GM12878 (cell line): ENCODE data around the gene OSER1. TPM values are rescaled to one million over a fixed set of nuclear protein-coding genes. Genes with fewer than 3 reads are reported as not detected.

Experiments used
- ATAC-seq: fragments of 200-7000 bp; cut with Tn5 transposase; 3 replicates; pipeline ENCODE4 v1.9.1; 2020; ENCODE audit warnings: mild to moderate bottlenecking, moderate library complexity
- BruUV-seq: library from RNA; stranded (reverse); fragments of 400-500 nt; replicated peaks from 2 replicates; lab custom pipeline; 2021; lab: Mats Ljungman, UMichigan
- CTCF ChIA-PET: fragments of 300-600 bp; sonication (Branson Sonifier 250); formaldehyde crosslinking; extraction: SDS; loops from one replicate; lab custom pipeline; 2021; ENCODE audit warnings: inconsistent platforms; lab: Yijun Ruan, JAX
- POLR2A ChIA-PET: fragments of 350-600 bp; formaldehyde crosslinking; extraction: SDS; loops from one replicate; lab custom pipeline; 2021; ENCODE audit warnings: inconsistent platforms; lab: Charles Lee
- RAD21 ChIA-PET: fragments of 300-600 bp; sonication (Branson Sonifier 250); formaldehyde crosslinking; loops from one replicate; lab custom pipeline; 2023; ENCODE audit warnings: antibody characterized with exemption; ENCODE audit not compliant: unreplicated experiment; lab: Charles Lee
- SMC1A ChIA-PET: fragments of 300-600 bp; sonication (Branson Sonifier 250); formaldehyde crosslinking; loops from one replicate; lab custom pipeline; 2023; ENCODE audit not compliant: unreplicated experiment, uncharacterized antibody; lab: Charles Lee
- DNase-seq: peaks from one replicate; pipeline ENCODE4 v3.0.0-alpha.2; 2011; ENCODE audit warnings: low read depth, low spot score
- FAIRE-seq: peaks from 3 replicates; lab custom pipeline; 2011; peaks lifted over from hg19 to GRCh38; lab: Jason Lieb, UNC
- H2AFZ ChIP-seq: 2 replicates; pipeline ENCODE4 v1.6.0; 2011; ENCODE audit warnings: low read depth, low read length, control low read depth; ENCODE audit not compliant: control insufficient read depth
- H3K27ac ChIP-seq: 2 replicates; pipeline ENCODE4 v1.5.1; 2011; ENCODE audit warnings: control low read depth; ENCODE audit not compliant: control insufficient read depth, insufficient read depth
- H3K27me3 ChIP-seq, 2 experiments: replicated peaks in 1 of 2; 2 replicates each; pipeline versions ENCODE4 v1.6.0 to v1.6.1; 2011; ENCODE audit warnings: low read length in 1 of 2; ENCODE audit not compliant: control insufficient read depth in 2 of 2, insufficient read depth in 2 of 2
- H3K36me3 ChIP-seq, 2 experiments: 2 replicates each; pipeline ENCODE4 v1.5.1; 2011; ENCODE audit warnings: low read length in 1 of 2; ENCODE audit not compliant: control insufficient read depth in 2 of 2, insufficient read depth in 2 of 2
- H3K4me1 ChIP-seq: 2 replicates; pipeline ENCODE4 v1.6.1; 2011; ENCODE audit warnings: mild to moderate bottlenecking, low read length, moderate library complexity, mixed read lengths; ENCODE audit not compliant: control insufficient read depth, insufficient read depth
- H3K4me2 ChIP-seq: 2 replicates; pipeline ENCODE4 v1.6.0; 2011; ENCODE audit warnings: control low read depth; ENCODE audit not compliant: control insufficient read depth, insufficient read depth
- H3K4me3 ChIP-seq: fragments of 200-600 bp; sonication (generic); 2 replicates; pipeline ENCODE4 v1.5.1; 2016
- H3K79me2 ChIP-seq: 2 replicates; pipeline ENCODE4 v1.6.0; 2011; ENCODE audit warnings: low read length; ENCODE audit not compliant: control insufficient read depth, insufficient read depth
- H3K9ac ChIP-seq: 2 replicates; pipeline ENCODE4 v1.8.0; 2011; ENCODE audit warnings: low read length, control low read depth, mixed read lengths; ENCODE audit not compliant: control insufficient read depth, insufficient read depth
- H3K9me3 ChIP-seq: replicated peaks from 3 replicates; pipeline ENCODE4 v1.5.1; 2011; ENCODE audit warnings: mild to moderate bottlenecking, low read length; ENCODE audit not compliant: control insufficient read depth, insufficient read depth
- H4K20me1 ChIP-seq: 2 replicates; pipeline ENCODE4 v1.6.0; 2011; ENCODE audit not compliant: control insufficient read depth, insufficient read depth
- ATF7 ChIP-seq: fragments of 450-650 bp; IDR thresholded peaks from 2 replicates; pipeline ENCODE4 v1.6.1; 2016; ENCODE audit warnings: low read depth, mild to moderate bottlenecking
- CHD2 ChIP-seq: IDR thresholded peaks from 2 replicates; pipeline ENCODE4 v1.6.1; 2011; ENCODE audit warnings: low read depth, low read length, improper control_type of control experiment, borderline replicate concordance
- DPF2 ChIP-seq: fragments of 450-650 bp; IDR thresholded peaks from 2 replicates; pipeline ENCODE4 v1.6.1; 2017; ENCODE audit warnings: mild to moderate bottlenecking
- ESRRA ChIP-seq: IDR thresholded peaks from 2 replicates; pipeline ENCODE4 v1.6.1; 2012; ENCODE audit warnings: mild to moderate bottlenecking, low read length, improper control_type of control experiment
- ETV6 ChIP-seq, 2 experiments: fragments of 450-650 bp in 1 of 2; IDR thresholded peaks in 1 of 2; conservative IDR thresholded peaks in 1 of 2; 2 replicates each; pipeline ENCODE4 v1.6.1; 2014; ENCODE audit warnings: antibody characterized with exemption in 1 of 2, borderline replicate concordance in 1 of 2, low read depth in 1 of 2, mild to moderate bottlenecking in 1 of 2, moderate library complexity in 1 of 2
- KLF5 ChIP-seq: fragments of 450-650 bp; IDR thresholded peaks from 2 replicates; pipeline ENCODE4 v1.6.1; 2014; ENCODE audit warnings: mild to moderate bottlenecking; ENCODE audit not compliant: partially characterized antibody
- LARP7 ChIP-seq: fragments of 450-650 bp; IDR thresholded peaks from 2 replicates; pipeline ENCODE4 v1.6.1; 2017; ENCODE audit warnings: mild to moderate bottlenecking
- RB1 ChIP-seq: fragments of 450-650 bp; formaldehyde crosslinking; IDR thresholded peaks from 2 replicates; pipeline ENCODE4 v1.6.1; 2017; ENCODE audit warnings: mild to moderate bottlenecking, borderline replicate concordance
- SMAD1 ChIP-seq: fragments of 450-650 bp; IDR thresholded peaks from 2 replicates; pipeline ENCODE4 v1.6.1; 2018; ENCODE audit warnings: mild to moderate bottlenecking, low read depth; ENCODE audit not compliant: partially characterized antibody
- SMAD5 ChIP-seq: IDR thresholded peaks from 2 replicates; pipeline ENCODE4 v1.6.1; 2016; ENCODE audit warnings: antibody characterized with exemption, low read depth
- SP1 ChIP-seq: IDR thresholded peaks from one replicate; pipeline ENCODE4 v1.6.1; 2011; ENCODE audit warnings: low read depth, low read length
- WRNIP1 ChIP-seq: IDR thresholded peaks from 2 replicates; pipeline ENCODE4 v1.6.1; 2011; ENCODE audit warnings: low read depth, low read length, improper control_type of control experiment, borderline replicate concordance
- YY1 ChIP-seq: IDR thresholded peaks from 2 replicates; pipeline ENCODE4 v1.6.1; 2011; ENCODE audit warnings: low read depth, mild to moderate bottlenecking, low read length
- ZNF207 ChIP-seq: fragments of 450-650 bp; IDR thresholded peaks from 2 replicates; pipeline ENCODE4 v1.6.1; 2014; ENCODE audit warnings: antibody characterized with exemption, mild to moderate bottlenecking, borderline replicate concordance
- WGBS: methylation state at CpG from one replicate; pipeline ENCODE4 v1.1.6; 2016; ENCODE audit warnings: low lambda C conversion rate; ENCODE audit not compliant: insufficient replicate concordance, insufficient coverage; ENCODE audit errors: missing lambda C conversion rate; 5-methylcytosine and 5-hydroxymethylcytosine counted together
- in situ Hi-C: fragments of 300-500 bp; cut with MboI; formaldehyde crosslinking; loops from 9 replicates; pipeline ENCODE4 v1.14.3; 2018; ENCODE audit warnings: mixed read lengths
- intact Hi-C: fragments of 100-400 bp; cut with micrococcal nuclease; formaldehyde crosslinking; loops from one replicate; pipeline ENCODE4 v1.14.2; 2022; ENCODE audit not compliant: unreplicated experiment
- polyA plus RNA-seq, 11 experiments: library from polyadenylated mRNA; depleted of rRNA in 4 of 11; unstranded in 6 of 11; stranded (reverse) in 5 of 11; fragments of >200 nt; fragmentation: Nextera tagmentation in 4 of 11; fragmentation: Illumina TruSeq in 1 of 11; extraction: Ambion mirVana in 4 of 11; extraction: Trizol in 1 of 11; gene quantifications; 1 replicate in 1 of 11; 2 replicates in 10 of 11; pipeline versions ENCODE4 v1.2.1 to v1.2.3, GENCODE V29; 2011 to 2016; ENCODE audit warnings: inconsistent platforms in 2 of 11, missing spikeins in 2 of 11, low read depth in 1 of 11
- total RNA-seq, 4 experiments: library from RNA; depleted of rRNA in 3 of 4; stranded (reverse); fragments of >200 nt in 3 of 4; fragmentation: Illumina TruSeq in 1 of 4; extraction: Trizol in 1 of 4; gene quantifications; 2 replicates each; pipeline versions ENCODE4 v1.2.1 to v1.2.3, GENCODE V29; 2013 to 2021
- TF ChIP-seq, protein P1 (sequence below): fragments of 450-650 bp; conservative IDR thresholded peaks from 2 replicates; pipeline ENCODE4 v1.6.1; 2017; ENCODE audit warnings: mild to moderate bottlenecking, moderate library complexity
- TF ChIP-seq, protein P2 (sequence below): fragments of 450-650 bp; IDR thresholded peaks from 2 replicates; pipeline ENCODE4 v1.6.1; 2017; ENCODE audit warnings: mild to moderate bottlenecking, moderate library complexity

Gene OSER1
- total and polyA plus RNA-seq, 10 of the 15 experiments (the other 5 are each of a cell fraction or from before 2014, with no cell fraction given), result 19.3 to 63.8 (median 28.4) TPM

DNA sequence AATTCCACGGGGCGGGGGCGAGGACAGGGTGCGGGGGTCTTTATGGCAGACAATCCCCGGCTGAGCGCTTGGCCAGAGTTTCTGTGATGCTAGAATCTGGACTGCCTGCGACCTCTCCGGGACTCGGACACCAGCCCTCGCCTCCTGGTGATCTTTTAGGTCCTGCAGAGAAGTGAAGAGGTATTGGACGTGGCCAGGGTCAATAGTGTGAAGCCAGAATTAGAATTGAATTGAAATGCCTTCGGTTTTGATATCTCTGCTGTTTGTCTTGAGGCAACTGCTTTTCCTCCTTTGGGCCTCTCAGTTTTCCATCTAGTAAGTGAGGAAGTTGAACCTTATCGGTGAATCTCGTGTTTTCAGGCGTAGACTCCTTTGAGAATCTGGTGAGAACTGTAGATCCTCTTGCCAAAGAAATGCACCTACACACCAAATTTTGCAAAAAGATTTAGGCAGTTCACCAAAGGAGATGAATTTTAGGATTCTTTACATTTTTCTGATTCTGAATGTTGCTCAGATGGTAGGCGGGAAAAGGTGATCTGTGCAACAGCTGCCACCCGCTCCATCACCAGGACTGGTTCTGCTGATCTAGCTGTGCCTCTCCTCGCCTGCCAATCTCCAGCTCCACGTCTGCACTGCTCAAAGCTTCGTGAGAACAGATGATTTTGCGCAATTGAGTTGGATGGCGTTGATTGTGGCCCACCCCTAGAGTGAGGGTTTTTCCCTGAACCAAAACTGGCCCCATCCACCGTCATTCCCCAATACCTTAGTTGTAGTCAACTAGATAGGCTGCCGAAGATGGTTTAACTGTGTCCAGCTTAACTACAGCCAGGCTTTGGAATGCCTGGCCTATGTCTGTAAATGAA, 837 bp upstream of the OSER1 start:
- in situ Hi-C loops, result loop anchor here (10.0 kb wide), 1 partner anchor 393 kb away; no protein-coding TSS in a partner anchor
- H3K9me3 ChIP-seq, result no peaks in the 10 kb centered on the region
- peak overlapping the region; percentile 90 for H3K4me2 ChIP-seq
- no peak for FAIRE-seq
- ChIA-PET RAD21 (interaction anchor here (0.6 kb wide), 1 partner anchor 91 kb away, joined by 3 read pairs; no protein-coding TSS in a partner anchor), CTCF (interaction anchor here (0.6 to 10.1 kb wide), 4 partner anchors 22 to 246 kb away, joined by 3 to 257 read pairs (median 4); partner anchors contain the start of gene FITM2), SMC1A (interaction anchor here (1.6 to 8.1 kb wide), 2 partner anchors 100 to 383 kb away, joined by 4 to 118 read pairs; partner anchors contain the start of gene FITM2), POLR2A (no interaction called here)
- H2AFZ ChIP-seq, result peak overlapping the region; percentile 76
- intact Hi-C loops, result no loop called here
- TSS peak; percentile 94 for BruUV-seq
- H3K27ac ChIP-seq, result peak overlapping the region; percentile 41
- no peak for DNase-seq
- peak overlapping the region; percentile 87 for H3K4me3 ChIP-seq
- H3K9ac ChIP-seq, result peak overlapping the region; percentile 59
- TF ChIP-seq, protein P1, sequence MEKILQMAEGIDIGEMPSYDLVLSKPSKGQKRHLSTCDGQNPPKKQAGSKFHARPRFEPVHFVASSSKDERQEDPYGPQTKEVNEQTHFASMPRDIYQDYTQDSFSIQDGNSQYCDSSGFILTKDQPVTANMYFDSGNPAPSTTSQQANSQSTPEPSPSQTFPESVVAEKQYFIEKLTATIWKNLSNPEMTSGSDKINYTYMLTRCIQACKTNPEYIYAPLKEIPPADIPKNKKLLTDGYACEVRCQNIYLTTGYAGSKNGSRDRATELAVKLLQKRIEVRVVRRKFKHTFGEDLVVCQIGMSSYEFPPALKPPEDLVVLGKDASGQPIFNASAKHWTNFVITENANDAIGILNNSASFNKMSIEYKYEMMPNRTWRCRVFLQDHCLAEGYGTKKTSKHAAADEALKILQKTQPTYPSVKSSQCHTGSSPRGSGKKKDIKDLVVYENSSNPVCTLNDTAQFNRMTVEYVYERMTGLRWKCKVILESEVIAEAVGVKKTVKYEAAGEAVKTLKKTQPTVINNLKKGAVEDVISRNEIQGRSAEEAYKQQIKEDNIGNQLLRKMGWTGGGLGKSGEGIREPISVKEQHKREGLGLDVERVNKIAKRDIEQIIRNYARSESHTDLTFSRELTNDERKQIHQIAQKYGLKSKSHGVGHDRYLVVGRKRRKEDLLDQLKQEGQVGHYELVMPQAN, result peak; percentile 42; the same call in 1 of the 2 replicates
- TF ChIP-seq ATF7 (0 out of 2 replicates have a peak, but pooled peaks have one; percentile 46), YY1 (0 out of 2 replicates have a peak, but pooled peaks have one; percentile 2), RB1 (0 out of 2 replicates have a peak, but pooled peaks have one; percentile 30), LARP7 (0 out of 2 replicates have a peak, but pooled peaks have one; percentile 13), ETV6 (conservative IDR thresholded peaks at IDR 0.05 in 1 of 2, IDR thresholded peaks at IDR 0.05 in 1 of 2; ENCODE audit: borderline replicate concordance in 1 of 2, low read depth in 1 of 2) (no peak), SMAD5 (0 out of 2 replicates have a peak, but pooled peaks have one; percentile 3), KLF5 (no peak), CHD2 (no peak), DPF2 (no peak), ESRRA (no peak), WRNIP1 (no peak), SP1 (no peak), ZNF207 (0 out of 2 replicates have a peak, but pooled peaks have one; percentile 44), SMAD1 (peak; percentile 46)
- TF ChIP-seq, protein P2, sequence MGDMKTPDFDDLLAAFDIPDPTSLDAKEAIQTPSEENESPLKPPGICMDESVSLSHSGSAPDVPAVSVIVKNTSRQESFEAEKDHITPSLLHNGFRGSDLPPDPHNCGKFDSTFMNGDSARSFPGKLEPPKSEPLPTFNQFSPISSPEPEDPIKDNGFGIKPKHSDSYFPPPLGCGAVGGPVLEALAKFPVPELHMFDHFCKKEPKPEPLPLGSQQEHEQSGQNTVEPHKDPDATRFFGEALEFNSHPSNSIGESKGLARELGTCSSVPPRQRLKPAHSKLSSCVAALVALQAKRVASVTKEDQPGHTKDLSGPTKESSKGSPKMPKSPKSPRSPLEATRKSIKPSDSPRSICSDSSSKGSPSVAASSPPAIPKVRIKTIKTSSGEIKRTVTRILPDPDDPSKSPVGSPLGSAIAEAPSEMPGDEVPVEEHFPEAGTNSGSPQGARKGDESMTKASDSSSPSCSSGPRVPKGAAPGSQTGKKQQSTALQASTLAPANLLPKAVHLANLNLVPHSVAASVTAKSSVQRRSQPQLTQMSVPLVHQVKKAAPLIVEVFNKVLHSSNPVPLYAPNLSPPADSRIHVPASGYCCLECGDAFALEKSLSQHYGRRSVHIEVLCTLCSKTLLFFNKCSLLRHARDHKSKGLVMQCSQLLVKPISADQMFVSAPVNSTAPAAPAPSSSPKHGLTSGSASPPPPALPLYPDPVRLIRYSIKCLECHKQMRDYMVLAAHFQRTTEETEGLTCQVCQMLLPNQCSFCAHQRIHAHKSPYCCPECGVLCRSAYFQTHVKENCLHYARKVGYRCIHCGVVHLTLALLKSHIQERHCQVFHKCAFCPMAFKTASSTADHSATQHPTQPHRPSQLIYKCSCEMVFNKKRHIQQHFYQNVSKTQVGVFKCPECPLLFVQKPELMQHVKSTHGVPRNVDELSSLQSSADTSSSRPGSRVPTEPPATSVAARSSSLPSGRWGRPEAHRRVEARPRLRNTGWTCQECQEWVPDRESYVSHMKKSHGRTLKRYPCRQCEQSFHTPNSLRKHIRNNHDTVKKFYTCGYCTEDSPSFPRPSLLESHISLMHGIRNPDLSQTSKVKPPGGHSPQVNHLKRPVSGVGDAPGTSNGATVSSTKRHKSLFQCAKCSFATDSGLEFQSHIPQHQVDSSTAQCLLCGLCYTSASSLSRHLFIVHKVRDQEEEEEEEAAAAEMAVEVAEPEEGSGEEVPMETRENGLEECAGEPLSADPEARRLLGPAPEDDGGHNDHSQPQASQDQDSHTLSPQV, result no peak
- ATAC-seq, result peak; percentile 4; the same call in 2 of the 3 replicates
- peaks cover 42% of the 10 kb centered on the region for H3K79me2 ChIP-seq
- H3K4me1 ChIP-seq, result peaks cover 4% of the 10 kb centered on the region; the same call in 1 of the 2 replicates
- H3K36me3 ChIP-seq, result 0 out of 4 replicates have a peak, but pooled peaks cover 0 to 4% of the 10 kb centered on the region in 2 experiments
- H4K20me1 ChIP-seq, result no peaks in the 10 kb centered on the region
- WGBS, result 18% methylated on average over 24 of the region's 24 CpGs
- no peaks in the 10 kb centered on the region for H3K27me3 ChIP-seq
